Astrocyte (in vitro differentiated cells and primary cell): ENCODE data around the gene RAP2B.

ENCODE experiments used
- CTCF ChIP-seq: IDR thresholded peaks from 2 replicates; pipeline ENCODE4 v1.5.1; 2011; ENCODE audit warnings: low read depth, mild to moderate bottlenecking, inconsistent platforms, low read length, moderate library complexity; ENCODE audit not compliant: insufficient read depth
- EZH2 ChIP-seq: IDR thresholded peaks from 2 replicates; pipeline ENCODE4 v1.6.1; 2012; ENCODE audit warnings: mild to moderate bottlenecking, low read length, inconsistent platforms; ENCODE audit not compliant: insufficient read depth

- TF ChIP-seq CTCF (no peak), EZH2 (no peak)
Observed at GRCh38 chr3:153162513-153163392, 727 bp downstream of the RAP2B start.
